Duodenal mucosa (tissue), 2 donors: ENCODE results near the gene KIF14.

Experiments used
- H3K27ac ChIP-seq: one replicate; pipeline ENCODE4 v1.7.0; 2013; ENCODE audit warnings: low read depth, low read length
- H3K27me3 ChIP-seq, 2 donors: one replicate each; pipeline ENCODE4 v1.7.0; 2013; ENCODE audit warnings: low read length in 2 of 2, control low read depth in 1 of 2; ENCODE audit not compliant: insufficient read depth in 2 of 2, control insufficient read depth in 1 of 2
- H3K36me3 ChIP-seq, 2 donors: one replicate each; pipeline ENCODE4 v1.7.0; 2013; ENCODE audit warnings: low read length in 2 of 2, control low read depth in 1 of 2; ENCODE audit not compliant: insufficient read depth in 2 of 2, control insufficient read depth in 1 of 2
- H3K4me1 ChIP-seq, 2 donors: one replicate each; pipeline ENCODE4 v1.7.0; 2013; ENCODE audit warnings: low read length in 2 of 2, control low read depth in 1 of 2; ENCODE audit not compliant: insufficient read depth in 2 of 2, control insufficient read depth in 1 of 2
- H3K4me3 ChIP-seq, 2 donors: one replicate each; pipeline ENCODE4 v1.7.0; 2013; ENCODE audit warnings: low read length in 2 of 2, low read depth in 1 of 2
- H3K9ac ChIP-seq, 2 donors: one replicate each; pipeline ENCODE4 v1.7.0; 2013; ENCODE audit warnings: low read length in 2 of 2, low read depth in 1 of 2
- H3K9me3 ChIP-seq, 2 donors: one replicate each; pipeline ENCODE4 v1.7.0; 2013; ENCODE audit warnings: low read length in 2 of 2, control low read depth in 1 of 2; ENCODE audit not compliant: control insufficient read depth in 1 of 2

The KIF14 gene

GRCh38 chr1:200658037-200658818 is 37.7 kb upstream of the KIF14 start:
- Histone ChIP-seq H3K36me3 (peaks cover 13 to 61% of the 10 kb centered on the region in 2 donors), H3K27me3 (no peaks in the 10 kb centered on the region), H3K9me3 (no peaks in the 10 kb centered on the region), H3K27ac (no peak overlapping the region), H3K9ac (no peak overlapping the region), H3K4me1 (no peaks in the 10 kb centered on the region), H3K4me3 (no peak overlapping the region)

GRCh38 chr1:200654660-200655059 is 34.1 kb upstream of the KIF14 start:
- Histone ChIP-seq H3K27ac (no peak overlapping the region), H3K9me3 (no peaks in the 10 kb centered on the region), H3K27me3 (no peaks in the 10 kb centered on the region), H3K4me1 (no peaks in the 10 kb centered on the region), H3K36me3 (peaks cover 13 to 38% of the 10 kb centered on the region in 2 donors), H3K4me3 (no peak overlapping the region), H3K9ac (no peak overlapping the region)

- Histone ChIP-seq H3K4me3 (no peak overlapping the region), H3K27ac (no peak overlapping the region), H3K9ac (no peak overlapping the region), H3K36me3 (peaks cover 7 to 27% of the 10 kb centered on the region in 2 donors), H3K9me3 (no peaks in the 10 kb centered on the region), H3K4me1 (no peaks in the 10 kb centered on the region), H3K27me3 (no peaks in the 10 kb centered on the region)
Measured at GRCh38 chr1:200653022-200653462, 32.5 kb upstream of the KIF14 start.

GRCh38 chr1:200652378-200652777 is 31.8 kb upstream of the KIF14 start:
- no peaks in the 10 kb centered on the region for H3K9me3 ChIP-seq
- no peaks in the 10 kb centered on the region for H3K4me1 ChIP-seq
- no peak overlapping the region for H3K9ac ChIP-seq
- no peaks in the 10 kb centered on the region for H3K27me3 ChIP-seq
- H3K4me3 ChIP-seq = no peak overlapping the region
- H3K27ac ChIP-seq = no peak overlapping the region
- H3K36me3 ChIP-seq = peaks cover 4 to 25% of the 10 kb centered on the region in 2 donors

- Histone ChIP-seq H3K4me1 (no peaks in the 10 kb centered on the region), H3K9ac (no peak overlapping the region), H3K36me3 (peaks cover 0 to 16% of the 10 kb centered on the region in 2 donors), H3K4me3 (no peak overlapping the region), H3K9me3 (no peaks in the 10 kb centered on the region), H3K27me3 (no peaks in the 10 kb centered on the region), H3K27ac (no peak overlapping the region)
Measured at GRCh38 chr1:200646515-200646914, 26.0 kb upstream of the KIF14 start.

- H3K9ac ChIP-seq = no peak overlapping the region
- no peak overlapping the region for H3K4me3 ChIP-seq
- H3K27ac ChIP-seq = no peak overlapping the region
- no peaks in the 10 kb centered on the region for H3K9me3 ChIP-seq
- peaks cover 0 to 13% of the 10 kb centered on the region in 2 donors for H3K36me3 ChIP-seq
- H3K27me3 ChIP-seq = no peaks in the 10 kb centered on the region
- H3K4me1 ChIP-seq = no peaks in the 10 kb centered on the region
Measured at GRCh38 chr1:200644021-200644420, 23.5 kb upstream of the KIF14 start.

GRCh38 chr1:200642481-200642880 is 21.9 kb upstream of the KIF14 start:
- H3K9ac ChIP-seq = no peak overlapping the region
- H3K4me3 ChIP-seq = no peak overlapping the region
- no peaks in the 10 kb centered on the region for H3K9me3 ChIP-seq
- H3K4me1 ChIP-seq = no peaks in the 10 kb centered on the region
- H3K36me3 ChIP-seq = peaks cover 0 to 7% of the 10 kb centered on the region in 2 donors
- H3K27me3 ChIP-seq = no peaks in the 10 kb centered on the region
- no peak overlapping the region for H3K27ac ChIP-seq

GRCh38 chr1:200640963-200641401 is 20.4 kb upstream of the KIF14 start:
- Histone ChIP-seq H3K4me1 (no peaks in the 10 kb centered on the region), H3K36me3 (no peaks in the 10 kb centered on the region), H3K9me3 (no peaks in the 10 kb centered on the region), H3K27me3 (no peaks in the 10 kb centered on the region), H3K9ac (no peak overlapping the region), H3K27ac (no peak overlapping the region), H3K4me3 (no peak overlapping the region)

- no peaks in the 10 kb centered on the region for H3K4me1 ChIP-seq
- no peaks in the 10 kb centered on the region for H3K27me3 ChIP-seq
- no peak overlapping the region for H3K9ac ChIP-seq
- no peak overlapping the region for H3K27ac ChIP-seq
- H3K36me3 ChIP-seq = no peaks in the 10 kb centered on the region
- no peaks in the 10 kb centered on the region for H3K9me3 ChIP-seq
- H3K4me3 ChIP-seq = no peak overlapping the region
Measured at GRCh38 chr1:200640373-200640962, 19.9 kb upstream of the KIF14 start.

GRCh38 chr1:200638073-200638472 is 17.5 kb upstream of the KIF14 start:
- no peaks in the 10 kb centered on the region for H3K27me3 ChIP-seq
- no peak overlapping the region for H3K27ac ChIP-seq
- H3K9ac ChIP-seq = no peak overlapping the region
- no peaks in the 10 kb centered on the region for H3K9me3 ChIP-seq
- H3K36me3 ChIP-seq = no peaks in the 10 kb centered on the region
- H3K4me3 ChIP-seq = no peak overlapping the region
- no peaks in the 10 kb centered on the region for H3K4me1 ChIP-seq
